Caco-2 (cell line): ENCODE data around the gene FBLN7. TPM values are rescaled to one million over a fixed set of nuclear protein-coding genes. Genes with fewer than 3 reads are reported as not detected.

Experiments used
- BruUV-seq: library from RNA; stranded (reverse); fragments of 400-500 nt; replicated peaks from 2 replicates; lab custom pipeline; 2021; lab: Mats Ljungman, UMichigan
- CTCF ChIA-PET: fragments of 300-600 bp; sonication (Branson Sonifier 250); formaldehyde crosslinking; loops from one replicate; lab custom pipeline; 2022; ENCODE audit warnings: antibody characterized with exemption; lab: Charles Lee
- POLR2A ChIA-PET: fragments of 300-600 bp; sonication (Branson Sonifier 250); formaldehyde crosslinking; loops from one replicate; lab custom pipeline; 2022; ENCODE audit warnings: antibody characterized with exemption; lab: Charles Lee
- DNase-seq, 2 experiments: peaks; one replicate each; pipeline versions ENCODE4 v3.0.0 to v3.0.0-alpha.2; 2020 to 2022
- H3K27me3 ChIP-seq: replicated peaks from 2 replicates; pipeline ENCODE4 v1.6.0; 2011; ENCODE audit warnings: low read length; ENCODE audit not compliant: control insufficient read depth, insufficient read depth
- H3K36me3 ChIP-seq: 2 replicates; pipeline ENCODE4 v1.5.1; 2011; ENCODE audit warnings: low read length; ENCODE audit not compliant: control insufficient read depth, insufficient read depth
- H3K4me1 ChIP-seq: fragments of 250-450 bp; sonication (Bioruptor Pico); 2 replicates; pipeline ENCODE4 v1.5.1; 2020; ENCODE audit warnings: mild to moderate bottlenecking
- H3K4me3 ChIP-seq: 2 replicates; pipeline ENCODE4 v1.5.1; 2011; ENCODE audit warnings: low read depth, mild to moderate bottlenecking, control low read depth, low read length
- H3K9me3 ChIP-seq: fragments of 250-450 bp; sonication (Bioruptor Pico); 2 replicates; pipeline ENCODE4 v1.5.1; 2020; ENCODE audit warnings: mild to moderate bottlenecking, moderate library complexity
- H3K27ac Mint-ChIP-seq: one replicate; pipeline ENCODE4 v1.8.0; 2022; ENCODE audit warnings: mixed read lengths; ENCODE audit not compliant: unreplicated experiment
- H3K27me3 Mint-ChIP-seq: one replicate; pipeline ENCODE4 v1.8.0; 2022; ENCODE audit warnings: mixed read lengths; ENCODE audit not compliant: insufficient read depth, unreplicated experiment
- H3K36me3 Mint-ChIP-seq: one replicate; pipeline ENCODE4 v1.8.0; 2022; ENCODE audit warnings: mild to moderate bottlenecking, mixed read lengths; ENCODE audit not compliant: insufficient read depth, unreplicated experiment
- H3K4me1 Mint-ChIP-seq: one replicate; pipeline ENCODE4 v1.8.0; 2022; ENCODE audit warnings: low read depth, mixed read lengths; ENCODE audit not compliant: unreplicated experiment
- H3K4me3 Mint-ChIP-seq: one replicate; pipeline ENCODE4 v1.8.0; 2022; ENCODE audit warnings: mild to moderate bottlenecking, moderate library complexity, mixed read lengths; ENCODE audit not compliant: unreplicated experiment
- H3K9me3 Mint-ChIP-seq: one replicate; pipeline ENCODE4 v1.8.0; 2022; ENCODE audit warnings: mixed read lengths; ENCODE audit not compliant: unreplicated experiment
- intact Hi-C: fragments of 100-400 bp; cut with micrococcal nuclease; formaldehyde crosslinking; loops from one replicate; pipeline ENCODE4 v1.10.0; 2022; ENCODE audit not compliant: unreplicated experiment
- total RNA-seq: library from RNA; stranded (reverse); gene quantifications from 2 replicates; pipeline ENCODE4 v1.2.3, GENCODE V29; 2022
- TF ChIP-seq, protein P1 (sequence below), 2 experiments: fragments of 200-600 bp in 1 of 2; IDR thresholded peaks; 1 replicate in 1 of 2; 2 replicates in 1 of 2; pipeline versions ENCODE4 v1.5.1 to v1.8.0; 2011 to 2022; ENCODE audit warnings: antibody characterized with exemption in 1 of 2, control low read depth in 1 of 2, inconsistent platforms in 1 of 2, low read depth in 1 of 2, low read length in 1 of 2, mild to moderate bottlenecking in 1 of 2, moderate library complexity in 1 of 2; ENCODE audit not compliant: insufficient read depth in 1 of 2, severe bottlenecking in 1 of 2, unreplicated experiment in 1 of 2

Gene FBLN7
- total RNA-seq, 1 experiment from 2014 or later: 0.59 TPM

- Histone ChIP-seq H3K4me3 (no peak overlapping the region), H3K36me3 (no peaks in the 10 kb centered on the region), H3K27me3 (no peaks in the 10 kb centered on the region), H3K9me3 (no peaks in the 10 kb centered on the region), H3K4me1 (no peaks in the 10 kb centered on the region)
- H3K4me1 Mint-ChIP-seq: no peaks in the 10 kb centered on the region
- peaks cover 1% of the 10 kb centered on the region for H3K9me3 Mint-ChIP-seq
- TF ChIP-seq, protein P1, sequence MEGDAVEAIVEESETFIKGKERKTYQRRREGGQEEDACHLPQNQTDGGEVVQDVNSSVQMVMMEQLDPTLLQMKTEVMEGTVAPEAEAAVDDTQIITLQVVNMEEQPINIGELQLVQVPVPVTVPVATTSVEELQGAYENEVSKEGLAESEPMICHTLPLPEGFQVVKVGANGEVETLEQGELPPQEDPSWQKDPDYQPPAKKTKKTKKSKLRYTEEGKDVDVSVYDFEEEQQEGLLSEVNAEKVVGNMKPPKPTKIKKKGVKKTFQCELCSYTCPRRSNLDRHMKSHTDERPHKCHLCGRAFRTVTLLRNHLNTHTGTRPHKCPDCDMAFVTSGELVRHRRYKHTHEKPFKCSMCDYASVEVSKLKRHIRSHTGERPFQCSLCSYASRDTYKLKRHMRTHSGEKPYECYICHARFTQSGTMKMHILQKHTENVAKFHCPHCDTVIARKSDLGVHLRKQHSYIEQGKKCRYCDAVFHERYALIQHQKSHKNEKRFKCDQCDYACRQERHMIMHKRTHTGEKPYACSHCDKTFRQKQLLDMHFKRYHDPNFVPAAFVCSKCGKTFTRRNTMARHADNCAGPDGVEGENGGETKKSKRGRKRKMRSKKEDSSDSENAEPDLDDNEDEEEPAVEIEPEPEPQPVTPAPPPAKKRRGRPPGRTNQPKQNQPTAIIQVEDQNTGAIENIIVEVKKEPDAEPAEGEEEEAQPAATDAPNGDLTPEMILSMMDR (IDR thresholded peaks at IDR 0.05; ENCODE audit: insufficient read depth in 1 of 2, low read depth in 1 of 2, low read length in 1 of 2, severe bottlenecking in 1 of 2, unreplicated experiment in 1 of 2): no peak
- BruUV-seq: no TSS peak
- POLR2A ChIA-PET: no interaction called here
- no peaks in the 10 kb centered on the region for H3K36me3 Mint-ChIP-seq
- no peak overlapping the region for H3K4me3 Mint-ChIP-seq
- no peak for DNase-seq
- CTCF ChIA-PET: interaction anchor here (0.6 kb wide), 1 partner anchor 15 kb away, joined by 6 read pairs; no protein-coding TSS in a partner anchor
- no peak overlapping the region for H3K27ac Mint-ChIP-seq
- intact Hi-C loops: no loop called here
- H3K27me3 Mint-ChIP-seq: no peaks in the 10 kb centered on the region
Observed at GRCh38 chr2:112198780-112199179, 60.6 kb downstream of the FBLN7 start.

GRCh38 chr2:112199188-112199587, 61.0 kb downstream of the FBLN7 start:
- TF ChIP-seq, protein P1 (IDR thresholded peaks at IDR 0.05; ENCODE audit: insufficient read depth in 1 of 2, low read depth in 1 of 2, low read length in 1 of 2, severe bottlenecking in 1 of 2, unreplicated experiment in 1 of 2): no peak
- H3K27me3 ChIP-seq: no peaks in the 10 kb centered on the region
- no peak overlapping the region for H3K4me3 Mint-ChIP-seq
- ChIA-PET CTCF (interaction anchor here (0.6 kb wide), 1 partner anchor 14 kb away, joined by 6 read pairs; no protein-coding TSS in a partner anchor), POLR2A (no interaction called here)
- no peak overlapping the region for H3K4me3 ChIP-seq
- BruUV-seq: no TSS peak
- no peaks in the 10 kb centered on the region for H3K36me3 ChIP-seq
- no peak for DNase-seq
- H3K27me3 Mint-ChIP-seq: no peaks in the 10 kb centered on the region
- H3K27ac Mint-ChIP-seq: no peak overlapping the region
- H3K4me1 ChIP-seq: no peaks in the 10 kb centered on the region
- peaks cover 5% of the 10 kb centered on the region for H3K9me3 Mint-ChIP-seq
- peaks cover 3% of the 10 kb centered on the region; the same call in 1 of the 2 replicates for H3K9me3 ChIP-seq
- intact Hi-C loops: no loop called here
- no peaks in the 10 kb centered on the region for H3K4me1 Mint-ChIP-seq
- no peaks in the 10 kb centered on the region for H3K36me3 Mint-ChIP-seq

DNA sequence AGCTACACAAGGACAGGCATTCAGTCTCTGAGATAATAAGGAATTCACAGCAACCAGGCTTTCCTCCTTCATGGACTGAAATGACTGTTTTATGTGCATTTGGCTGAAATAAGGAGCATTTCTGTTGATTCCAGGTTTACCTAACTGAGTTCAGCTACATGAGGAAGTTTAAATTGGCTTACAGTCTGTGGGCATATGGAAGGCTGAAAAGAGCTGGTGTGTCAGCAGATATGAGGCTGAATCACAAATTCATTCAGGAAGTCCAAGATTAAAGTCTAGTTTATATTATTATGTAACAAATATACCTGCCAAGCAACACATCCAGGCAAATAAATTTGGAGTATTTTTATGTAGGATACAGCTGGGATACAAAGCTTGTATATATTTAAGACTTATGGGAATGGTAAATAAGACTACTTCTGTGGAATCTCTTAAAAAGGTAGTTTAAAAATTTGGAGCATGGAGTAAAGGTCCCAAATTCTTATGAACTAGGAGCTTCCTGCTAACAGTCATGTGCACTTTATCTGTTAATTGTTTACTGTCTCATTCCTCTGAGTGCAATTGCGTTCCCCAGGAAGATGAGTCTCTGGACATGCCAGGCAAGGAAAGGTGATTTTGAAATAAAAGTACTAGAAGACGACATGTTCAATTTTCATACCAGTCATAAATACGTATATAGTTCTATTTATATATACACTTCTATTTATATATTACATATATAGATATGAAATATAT, 63.7 kb downstream of the FBLN7 start:
- no TSS peak for BruUV-seq
- Mint-ChIP-seq H3K27me3 (no peaks in the 10 kb centered on the region), H3K36me3 (no peaks in the 10 kb centered on the region), H3K4me3 (no peak overlapping the region), H3K4me1 (peaks cover 7% of the 10 kb centered on the region), H3K9me3 (peaks cover 31% of the 10 kb centered on the region), H3K27ac (no peak overlapping the region)
- Histone ChIP-seq H3K4me1 (no peaks in the 10 kb centered on the region), H3K9me3 (peaks cover 18% of the 10 kb centered on the region), H3K4me3 (no peak overlapping the region), H3K27me3 (no peaks in the 10 kb centered on the region), H3K36me3 (no peaks in the 10 kb centered on the region)
- CTCF ChIA-PET: no interaction called here
- DNase-seq: no peak
- TF ChIP-seq, protein P1 (IDR thresholded peaks at IDR 0.05; ENCODE audit: insufficient read depth in 1 of 2, low read depth in 1 of 2, low read length in 1 of 2, severe bottlenecking in 1 of 2, unreplicated experiment in 1 of 2): no peak
- intact Hi-C loops: no loop called here
- POLR2A ChIA-PET: interaction anchor here (0.5 kb wide), 1 partner anchor 229 kb away, joined by 4 read pairs; no protein-coding TSS in a partner anchor
